M059J (cell line): Measurements from ENCODE around the gene RCOR3. TPM values are rescaled to one million over a fixed set of nuclear protein-coding genes. Genes with fewer than 3 reads are reported as not detected.
A peak's percentile ranks its signal among the peaks of the same experiment; 100 is the strongest.

ENCODE experiments used
- DNase-seq: peaks from one replicate; pipeline ENCODE4 v3.0.0-alpha.2; 2012; ENCODE audit warnings: low read depth
- total RNA-seq: library from RNA; depleted of rRNA; stranded (reverse); fragments of >200 nt; shearing (Covaris generic); gene quantifications from 2 replicates; pipeline ENCODE4 v1.2.3, GENCODE V29; 2014

The RCOR3 gene
- total RNA-seq, 1 experiment from 2014 or later, result 20.7 TPM

- no peak for DNase-seq
Measured at GRCh38 chr1:211324992-211325775, 66.0 kb downstream of the RCOR3 start.

GRCh38 chr1:211326140-211326527 is 67.0 kb downstream of the RCOR3 start:
- DNase-seq, result no peak

- peak; percentile 32 for DNase-seq
Measured at GRCh38 chr1:211326528-211327345, 67.6 kb downstream of the RCOR3 start, which contains the start of gene TRAF5. Gene TRAF5 (plus strand): TSS chr1:211326833. CDS start chr1:211353240, 26,407 bp downstream.

GRCh38 chr1:211327346-211327921 is 68.3 kb downstream of the RCOR3 start:
- no peak for DNase-seq

- DNase-seq, result no peak
Measured at GRCh38 chr1:211328084-211328694, 69.0 kb downstream of the RCOR3 start.

- DNase-seq, result no peak
Measured at GRCh38 chr1:211328866-211329475, 69.8 kb downstream of the RCOR3 start.

GRCh38 chr1:211329764-211330201 is 70.6 kb downstream of the RCOR3 start:
- DNase-seq, result no peak

GRCh38 chr1:211330282-211330936 is 71.2 kb downstream of the RCOR3 start:
- DNase-seq, result no peak

- peak; percentile 68 for DNase-seq
Measured at GRCh38 chr1:211331011-211331709, 72.0 kb downstream of the RCOR3 start.

- no peak for DNase-seq
Measured at GRCh38 chr1:211332036-211332616, 73.0 kb downstream of the RCOR3 start.

GRCh38 chr1:211332830-211333229 is 73.7 kb downstream of the RCOR3 start:
- DNase-seq, result no peak

GRCh38 chr1:211333906-211334305 is 74.7 kb downstream of the RCOR3 start:
- DNase-seq, result no peak

- peak; percentile 40 for DNase-seq
Measured at GRCh38 chr1:211334986-211335385, 75.8 kb downstream of the RCOR3 start.

- no peak for DNase-seq
Measured at GRCh38 chr1:211335522-211336157, 76.5 kb downstream of the RCOR3 start.

GRCh38 chr1:211336161-211336560 is 77.0 kb downstream of the RCOR3 start:
- DNase-seq, result no peak

- no peak for DNase-seq
Measured at GRCh38 chr1:211336775-211337174, 77.6 kb downstream of the RCOR3 start.

- no peak for DNase-seq
Measured at GRCh38 chr1:211337430-211338223, 78.5 kb downstream of the RCOR3 start.

- no peak for DNase-seq
Measured at GRCh38 chr1:211338224-211338620, 79.1 kb downstream of the RCOR3 start.

GRCh38 chr1:211339631-211340041 is 80.5 kb downstream of the RCOR3 start:
- no peak for DNase-seq
